SHP77 (cell line): ENCODE results near the gene EXOSC7.
"Not testable (repeated sequence)": the region's sequence is repeated elsewhere in the genome, so short reads cannot be mapped to it uniquely, and the experiment has no call there.

Experiments
- DNase-seq, 2 experiments: peaks; one replicate each; lab custom pipeline; 2025; lab: John Stamatoyannopoulos, UW

The EXOSC7 gene

GRCh38 chr3:45024542-45025255 is 48.7 kb downstream of the EXOSC7 start:
- no peak for DNase-seq

- no peak for DNase-seq
Measured at GRCh38 chr3:45026038-45026437, 50.0 kb downstream of the EXOSC7 start, which contains the start of gene CLEC3B. CLEC3B (plus strand) TSS chr3:45026303; CDS start chr3:45026363, 60 bp downstream.

GRCh38 chr3:45026957-45027356 is 50.9 kb downstream of the EXOSC7 start:
- DNase-seq = no peak

- DNase-seq = no peak
Measured at GRCh38 chr3:45027441-45027840, 51.4 kb downstream of the EXOSC7 start.

GRCh38 chr3:45029216-45029615 is 53.2 kb downstream of the EXOSC7 start:
- DNase-seq = no peak

GRCh38 chr3:45029661-45030060 is 53.6 kb downstream of the EXOSC7 start:
- DNase-seq = no peak

- no peak for DNase-seq
Measured at GRCh38 chr3:45031531-45031930, 55.5 kb downstream of the EXOSC7 start.

- no peak for DNase-seq
Measured at GRCh38 chr3:45032113-45032512, 56.1 kb downstream of the EXOSC7 start.

GRCh38 chr3:45033791-45034190 is 57.7 kb downstream of the EXOSC7 start:
- no peak for DNase-seq

GRCh38 chr3:45034612-45035252 is 58.7 kb downstream of the EXOSC7 start:
- DNase-seq = no peak

GRCh38 chr3:45035441-45036301 is 59.6 kb downstream of the EXOSC7 start:
- DNase-seq = no peak

- peak; percentile 87 to 92 for DNase-seq
Measured at GRCh38 chr3:45037720-45038455, 61.8 kb downstream of the EXOSC7 start.

- no peak for DNase-seq
Measured at GRCh38 chr3:45041666-45042065, 65.6 kb downstream of the EXOSC7 start.

- DNase-seq = no peak
Measured at GRCh38 chr3:45042162-45042561, 66.1 kb downstream of the EXOSC7 start.

GRCh38 chr3:45043728-45044299 is 67.8 kb downstream of the EXOSC7 start:
- DNase-seq = no peak

GRCh38 chr3:45048244-45048643 is 72.2 kb downstream of the EXOSC7 start:
- no peak for DNase-seq

GRCh38 chr3:45049807-45050206 is 73.8 kb downstream of the EXOSC7 start:
- DNase-seq = no peak

GRCh38 chr3:45051685-45052084 is 75.6 kb downstream of the EXOSC7 start:
- no peak for DNase-seq

GRCh38 chr3:45053805-45054195 is 77.8 kb downstream of the EXOSC7 start:
- DNase-seq = not testable (repeated sequence)

- DNase-seq = no peak
Measured at GRCh38 chr3:45054196-45054857, 78.3 kb downstream of the EXOSC7 start.

- no peak for DNase-seq
Measured at GRCh38 chr3:45055032-45055410, 79.0 kb downstream of the EXOSC7 start.
